DMS 273 treated with DMSO at 0.1 percent for 48 hours (cell line): ENCODE results near the gene ZDBF2.
"Not testable (repeated sequence)": the region's sequence is repeated elsewhere in the genome, so short reads cannot be mapped to it uniquely, and the experiment has no call there.

Source experiments
- DNase-seq: peaks from one replicate; lab custom pipeline; 2025; lab: John Stamatoyannopoulos, UW

ZDBF2 gene

GRCh38 chr2:206324869-206325268, 50.4 kb downstream of the ZDBF2 start:
- no peak for DNase-seq

- DNase-seq, result no peak
Observed at GRCh38 chr2:206328974-206329373, 54.5 kb downstream of the ZDBF2 start.

- DNase-seq, result no peak
Observed at GRCh38 chr2:206336861-206337260, 62.4 kb downstream of the ZDBF2 start.

GRCh38 chr2:206337956-206338355, 63.5 kb downstream of the ZDBF2 start:
- no peak for DNase-seq

- DNase-seq, result no peak
Observed at GRCh38 chr2:206341396-206341795, 66.9 kb downstream of the ZDBF2 start.

- no peak for DNase-seq
Observed at GRCh38 chr2:206343144-206343543, 68.7 kb downstream of the ZDBF2 start.

GRCh38 chr2:206343816-206344215, 69.4 kb downstream of the ZDBF2 start:
- no peak for DNase-seq

- DNase-seq, result no peak
Observed at GRCh38 chr2:206345606-206346005, 71.1 kb downstream of the ZDBF2 start.

GRCh38 chr2:206349375-206349774, 74.9 kb downstream of the ZDBF2 start:
- no peak for DNase-seq

- no peak for DNase-seq
Observed at GRCh38 chr2:206352571-206352970, 78.1 kb downstream of the ZDBF2 start.

- no peak for DNase-seq
Observed at GRCh38 chr2:206353685-206354084, 79.2 kb downstream of the ZDBF2 start.

- no peak for DNase-seq
Observed at GRCh38 chr2:206354129-206354528, 79.7 kb downstream of the ZDBF2 start.

- not testable (repeated sequence) for DNase-seq
Observed at GRCh38 chr2:206356840-206357239, 82.4 kb downstream of the ZDBF2 start.

GRCh38 chr2:206360840-206361239, 86.4 kb downstream of the ZDBF2 start:
- not testable (repeated sequence) for DNase-seq

- DNase-seq, result no peak
Observed at GRCh38 chr2:206361407-206362045, 87.1 kb downstream of the ZDBF2 start.
